ENCODE data around the gene TBC1D5.
"Not testable (repeated sequence)": the region's sequence is repeated elsewhere in the genome, so short reads cannot be mapped to it uniquely, and the experiment has no call there.

The TBC1D5 gene

DNA sequence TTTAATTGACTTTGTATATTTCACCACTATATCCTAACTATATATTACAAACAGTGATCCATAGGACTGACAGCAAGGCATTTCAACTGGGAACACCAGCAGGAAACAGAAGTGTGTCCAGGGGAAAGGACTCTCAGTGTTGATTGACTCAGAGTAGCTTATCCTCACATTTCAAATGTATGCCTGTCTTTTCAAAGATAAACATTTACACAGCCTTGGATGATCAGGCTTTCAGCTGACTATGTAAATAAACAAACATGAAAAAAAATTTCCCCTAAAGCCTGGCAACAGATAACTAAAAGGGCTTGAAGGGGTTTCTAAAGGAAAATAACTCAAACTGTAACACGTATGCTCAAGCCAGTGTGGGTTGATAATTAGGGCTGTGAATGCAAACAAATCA, 321.8 kb downstream of the TBC1D5 start:
- no peak for DNase-seq (ENCODE audit: low read depth in 2 of 2, low spot score in 1 of 2)

DNA sequence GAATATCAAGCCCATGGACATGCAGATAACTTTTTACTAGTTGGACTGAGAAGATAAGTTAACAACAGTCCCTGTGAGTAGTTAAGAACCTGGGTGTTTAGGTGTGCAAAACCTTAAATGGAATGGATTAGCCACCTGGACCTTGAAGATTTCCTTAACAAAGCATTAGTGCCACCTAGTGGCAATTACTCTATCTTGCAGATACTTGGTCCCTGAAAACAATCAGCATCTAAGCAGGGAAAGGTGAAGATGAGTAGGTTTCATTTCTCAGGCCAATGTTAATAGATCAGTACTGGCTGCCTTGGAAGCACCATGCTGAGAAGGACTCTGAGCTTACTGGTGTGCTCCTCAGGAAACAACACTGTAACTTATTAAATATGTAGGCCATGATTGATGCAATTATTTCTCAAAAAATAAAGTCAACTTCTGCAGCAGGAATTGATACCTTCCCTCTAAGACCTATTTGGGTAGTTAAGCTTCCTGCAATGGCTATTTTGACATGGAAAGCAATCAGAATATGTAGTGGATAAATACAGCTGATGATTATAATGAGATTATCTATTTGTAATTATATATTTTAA, 329.4 kb downstream of the TBC1D5 start:
- DNase-seq (ENCODE audit: low read depth in 2 of 2, low spot score in 1 of 2) = no peak

GRCh38 chr3:17411157-17411877, 331.1 kb downstream of the TBC1D5 start:
- DNase-seq (ENCODE audit: low read depth in 2 of 2, low spot score in 1 of 2) = no peak

DNA sequence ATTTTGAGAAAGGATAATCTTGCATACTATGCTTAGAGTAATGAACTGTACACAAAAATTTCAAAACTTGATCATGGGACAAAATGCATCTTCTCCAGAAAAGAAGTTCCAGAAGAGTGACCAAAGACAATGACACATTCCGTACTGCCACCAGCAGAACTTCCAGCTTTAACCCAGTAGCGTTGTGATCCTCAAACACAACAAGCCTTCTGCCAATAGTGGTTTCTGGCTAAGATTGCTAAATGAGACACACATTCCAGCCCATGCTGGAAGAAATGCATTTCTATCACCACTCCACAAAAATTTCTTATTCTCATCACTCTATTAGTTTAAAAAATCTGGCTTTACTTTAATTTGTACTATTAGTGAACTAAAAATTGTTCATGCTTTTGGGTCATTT, 334.9 kb downstream of the TBC1D5 start:
- DNase-seq (ENCODE audit: low read depth in 2 of 2, low spot score in 1 of 2) = no peak

GRCh38 chr3:17404548-17404947, 337.9 kb downstream of the TBC1D5 start:
- DNase-seq (ENCODE audit: low read depth in 2 of 2, low spot score in 1 of 2) = no peak

GRCh38 chr3:17402442-17402841, 340.0 kb downstream of the TBC1D5 start:
- no peak for DNase-seq (ENCODE audit: low read depth in 2 of 2, low spot score in 1 of 2)

DNA sequence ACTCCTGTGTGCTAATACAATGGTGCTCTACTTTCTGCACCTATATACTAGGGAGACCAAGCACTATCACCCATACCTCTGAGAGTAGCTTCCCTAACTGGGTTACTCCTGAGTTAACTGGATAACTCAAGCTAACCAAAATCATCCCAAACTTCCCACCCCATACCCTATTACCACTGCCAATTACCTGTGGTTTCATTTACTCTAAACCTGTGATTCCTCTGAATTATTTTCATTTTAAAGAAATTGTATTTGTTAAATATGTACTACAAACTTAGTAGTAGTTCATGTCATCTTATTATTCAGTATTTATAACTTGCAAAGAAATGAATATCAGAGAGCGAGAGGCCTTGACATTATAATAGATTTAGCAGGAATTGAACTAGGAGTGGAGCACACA, 340.5 kb downstream of the TBC1D5 start:
- DNase-seq (ENCODE audit: low read depth in 2 of 2, low spot score in 1 of 2) = no peak

GRCh38 chr3:17399586-17399985, 342.8 kb downstream of the TBC1D5 start:
- DNase-seq (ENCODE audit: low read depth in 2 of 2, low spot score in 1 of 2) = no peak

- no peak for DNase-seq (ENCODE audit: low read depth in 2 of 2, low spot score in 1 of 2)
Observed at GRCh38 chr3:17398959-17399551, 343.4 kb downstream of the TBC1D5 start.

GRCh38 chr3:17396036-17396435, 346.4 kb downstream of the TBC1D5 start:
- DNase-seq (ENCODE audit: low read depth in 2 of 2, low spot score in 1 of 2) = no peak

DNA sequence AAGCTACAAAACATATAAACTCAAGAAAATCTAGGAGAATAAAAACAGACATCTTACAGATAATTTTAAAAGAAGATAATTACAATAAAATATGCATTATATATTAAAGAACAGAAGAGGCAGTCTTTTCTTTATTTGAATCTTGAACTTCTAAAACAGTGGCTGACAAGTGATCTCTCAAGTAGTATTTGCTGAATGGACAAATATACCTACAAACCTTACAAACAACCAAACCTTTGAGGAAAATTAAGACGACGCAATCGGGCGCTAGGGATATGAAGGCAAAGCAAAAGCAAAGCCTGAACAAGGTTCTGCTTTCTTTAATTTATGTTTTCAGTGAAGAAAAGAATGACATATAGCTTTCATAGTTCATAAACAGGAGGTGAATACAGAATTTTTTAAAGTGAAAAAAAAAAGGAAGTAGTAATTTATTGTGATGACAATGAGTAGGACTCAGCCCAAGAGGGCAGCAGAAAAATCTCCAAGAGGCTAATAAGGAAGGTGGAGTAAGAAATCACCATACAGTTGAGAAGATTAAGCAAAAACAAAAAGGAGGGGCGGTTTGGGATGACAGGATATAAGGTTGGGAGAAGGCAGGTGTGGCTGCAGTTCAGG, 347.8 kb downstream of the TBC1D5 start:
- no peak for DNase-seq (ENCODE audit: low read depth in 2 of 2, low spot score in 1 of 2)

DNA sequence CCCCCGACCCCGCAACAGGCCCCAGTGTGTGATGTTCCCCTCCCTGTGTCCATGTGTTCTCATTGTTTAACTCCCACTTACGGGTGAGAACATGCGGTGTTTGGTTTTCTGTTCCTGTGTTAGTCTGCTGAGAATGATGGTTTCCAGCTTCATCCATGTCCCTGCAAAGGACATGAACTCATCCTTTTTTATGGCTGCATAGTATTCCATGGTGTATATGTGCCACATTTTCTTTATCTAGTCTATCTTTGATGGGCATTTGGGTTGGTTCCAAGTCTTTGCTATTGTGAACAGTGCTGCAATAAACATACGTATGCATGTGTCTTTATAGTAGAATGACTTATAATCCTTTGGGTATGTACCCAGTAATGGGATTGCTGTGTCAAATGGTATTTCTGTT, 349.9 kb downstream of the TBC1D5 start:
- not testable (repeated sequence) for DNase-seq (ENCODE audit: low read depth in 2 of 2, low spot score in 1 of 2)

- DNase-seq (ENCODE audit: low read depth in 2 of 2, low spot score in 1 of 2) = no peak
Observed at GRCh38 chr3:17390785-17391184, 351.6 kb downstream of the TBC1D5 start.

DNA sequence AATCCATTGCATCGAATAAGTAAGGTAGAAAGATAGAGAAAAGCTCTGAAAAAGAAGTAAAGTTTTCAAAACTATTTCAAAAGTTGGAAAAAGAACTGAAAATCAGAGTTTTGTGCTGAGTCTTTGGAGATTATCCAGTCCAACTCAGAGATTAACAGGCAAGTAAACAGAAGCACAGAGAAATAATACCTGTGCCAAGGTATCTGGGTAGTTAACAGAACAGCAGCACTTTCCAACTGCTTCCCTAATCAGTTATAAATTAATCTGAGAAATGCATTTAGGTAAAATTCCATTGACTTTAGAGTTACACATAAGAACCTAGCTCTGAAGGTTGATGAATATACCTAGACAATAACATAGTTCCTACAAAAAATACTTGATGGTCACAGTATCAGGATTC, 355.3 kb downstream of the TBC1D5 start:
- DNase-seq (ENCODE audit: low read depth in 2 of 2, low spot score in 1 of 2) = no peak

GRCh38 chr3:17386432-17386831, 356.0 kb downstream of the TBC1D5 start:
- DNase-seq (ENCODE audit: low read depth in 2 of 2, low spot score in 1 of 2) = no peak

DNA sequence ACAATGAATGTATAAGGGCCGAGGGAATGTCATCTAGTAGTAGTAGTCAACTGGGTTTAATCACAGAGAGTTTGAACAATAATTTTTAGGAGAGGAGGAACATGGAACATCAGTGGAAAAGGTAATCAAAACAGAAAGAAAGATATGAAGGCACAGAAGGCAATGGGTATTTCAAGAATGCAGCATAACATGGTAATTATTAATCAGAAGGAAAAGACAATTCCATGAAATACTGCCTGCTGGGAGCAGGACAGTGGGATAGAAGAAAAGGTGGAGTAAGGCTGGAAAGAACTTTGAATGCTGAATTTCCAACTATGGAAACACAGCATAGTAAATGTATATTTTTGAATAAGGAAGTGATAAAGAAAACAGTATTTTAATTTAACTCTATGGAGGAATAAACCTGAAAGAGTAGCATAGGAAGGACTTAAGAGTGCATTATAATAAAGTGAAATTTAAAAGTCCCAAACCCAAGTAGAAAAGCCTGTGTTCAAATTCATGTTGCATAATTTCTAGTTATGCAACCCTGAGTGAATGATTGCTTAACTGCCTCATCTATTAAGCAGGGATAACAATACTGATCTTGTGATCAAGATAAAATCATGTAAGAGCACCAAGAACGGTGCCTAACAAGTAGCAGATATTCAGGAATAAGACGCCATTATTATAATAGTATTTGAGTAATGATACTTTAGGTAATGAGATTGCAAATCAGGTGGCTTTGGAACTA, 357.7 kb downstream of the TBC1D5 start:
- DNase-seq (ENCODE audit: low read depth in 2 of 2, low spot score in 1 of 2) = no peak

DNA sequence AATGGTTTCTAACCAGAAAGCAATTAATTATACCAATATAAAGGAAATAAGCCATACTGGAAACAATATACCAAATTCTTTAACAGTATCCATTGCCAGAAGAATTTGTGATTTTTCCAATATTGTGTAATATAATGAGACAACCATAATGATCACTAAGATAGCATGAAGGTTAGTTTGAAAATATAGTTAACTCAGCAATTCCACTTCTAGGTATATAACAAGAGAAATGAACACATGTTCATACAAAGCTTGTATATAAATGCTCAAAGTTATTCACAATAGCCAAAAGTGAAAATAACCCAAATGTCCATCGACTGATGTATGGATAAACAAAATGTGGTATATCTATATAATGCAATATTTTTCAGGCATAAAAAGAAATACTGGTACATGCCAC, 369.1 kb downstream of the TBC1D5 start:
- no peak for DNase-seq (ENCODE audit: low read depth in 2 of 2, low spot score in 1 of 2)

DNA sequence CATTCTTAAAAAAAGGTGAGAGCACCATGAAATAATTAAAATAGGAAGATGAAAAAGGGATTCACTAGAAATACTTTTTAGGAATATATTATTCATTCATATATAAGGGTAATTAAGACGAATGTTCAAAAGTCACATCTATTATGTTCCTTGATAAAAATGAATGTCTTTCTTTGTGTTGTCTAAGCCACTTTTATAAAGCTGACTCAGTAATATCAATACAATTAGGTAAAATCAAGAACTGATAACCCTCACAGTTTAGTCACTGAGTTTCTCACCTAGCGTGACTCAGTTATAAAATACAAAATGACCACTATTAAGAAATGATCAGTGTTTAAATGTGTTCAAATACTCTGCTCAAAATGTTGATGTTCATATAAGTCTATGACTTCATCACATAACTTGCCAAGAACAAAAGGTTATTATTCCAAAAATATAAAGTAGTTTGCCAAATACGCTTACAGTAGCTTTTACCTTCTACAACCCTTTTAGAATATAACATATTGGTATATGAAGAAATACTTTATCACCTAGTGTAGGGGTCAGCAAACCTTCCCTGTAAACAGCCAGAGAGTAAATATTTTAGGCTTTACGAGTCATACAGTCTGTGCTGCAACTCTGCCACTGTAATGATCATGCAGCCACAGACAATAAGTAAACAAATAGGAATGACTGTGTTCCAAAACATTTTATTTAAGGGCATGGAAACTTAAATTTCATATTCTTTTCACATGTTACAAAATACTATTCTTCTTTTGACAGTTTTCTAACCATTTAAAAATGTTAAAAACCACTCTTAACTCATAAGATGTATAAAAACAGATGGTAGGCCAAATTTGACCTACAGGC, 369.8 kb downstream of the TBC1D5 start:
- DNase-seq (ENCODE audit: low read depth in 2 of 2, low spot score in 1 of 2) = no peak

DNA sequence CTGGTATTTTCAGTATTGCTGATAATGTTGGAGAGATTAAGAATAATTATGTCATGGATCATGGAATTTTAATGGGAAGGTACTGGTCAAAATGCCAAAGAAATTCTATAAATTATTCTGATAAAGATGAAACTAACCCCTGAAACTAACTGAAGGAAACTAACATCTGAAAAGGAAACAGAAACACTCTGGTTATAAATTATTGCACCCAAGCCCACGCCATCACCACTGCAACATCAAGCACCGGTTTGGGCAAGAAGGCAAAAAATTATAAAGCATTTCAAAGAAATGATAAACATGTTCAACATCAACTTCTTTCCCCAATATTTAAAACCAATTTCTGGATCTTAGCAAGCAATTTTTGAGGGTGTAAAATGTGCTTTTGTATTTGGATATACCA, 372.5 kb downstream of the TBC1D5 start:
- no peak for DNase-seq (ENCODE audit: low read depth in 2 of 2, low spot score in 1 of 2)

DNA sequence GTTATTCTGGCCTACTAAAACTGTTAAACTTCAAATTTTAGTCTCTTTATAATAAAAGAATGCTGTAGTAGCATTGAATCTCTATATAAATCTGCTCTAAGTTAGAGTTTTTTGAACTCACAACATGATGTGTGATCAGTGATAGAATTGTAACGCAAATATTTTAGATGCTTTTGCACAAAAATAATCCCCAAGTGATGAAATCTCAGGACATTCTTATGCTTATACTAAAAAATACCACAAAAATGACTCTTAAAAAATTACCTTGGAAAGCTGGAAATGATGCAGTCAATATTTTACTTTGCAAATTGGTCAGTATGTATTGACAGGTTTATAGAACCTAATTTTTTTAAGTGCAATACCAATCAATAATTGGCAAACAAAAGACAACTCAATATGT, 375.3 kb downstream of the TBC1D5 start:
- no peak for DNase-seq (ENCODE audit: low read depth in 2 of 2, low spot score in 1 of 2)

GRCh38 chr3:17360991-17361390, 381.4 kb downstream of the TBC1D5 start:
- no peak for DNase-seq (ENCODE audit: low read depth in 2 of 2, low spot score in 1 of 2)
